B cell (primary cell): ENCODE data around the gene AGGF1. TPM values are rescaled to one million over a fixed set of nuclear protein-coding genes. Genes with fewer than 3 reads are reported as not detected.

Source experiments
- ATAC-seq: fragments of 200-7000 bp; cut with Tn5 transposase; one replicate; pipeline ENCODE4 v1.10.0; 2021; ENCODE audit warnings: low read depth, mild to moderate bottlenecking, moderate number of reproducible peaks, moderate library complexity
- CTCF ChIA-PET: fragments of 350-600 bp; sonication (Branson Sonifier 250); formaldehyde crosslinking; loops from one replicate; lab custom pipeline; 2021; ENCODE audit warnings: antibody characterized with exemption, inconsistent platforms; lab: Charles Lee
- POLR2A ChIA-PET: fragments of 350-600 bp; sonication (Branson Sonifier 250); formaldehyde crosslinking; loops from one replicate; lab custom pipeline; 2021; ENCODE audit warnings: antibody characterized with exemption; lab: Charles Lee
- DNase-seq: peaks from one replicate; pipeline ENCODE4 v3.0.0; 2013
- H2AFZ ChIP-seq: 2 replicates; pipeline ENCODE4 v1.6.1; 2012; ENCODE audit warnings: mild to moderate bottlenecking, low read depth, low read length; ENCODE audit not compliant: insufficient read depth, poor library complexity, severe bottlenecking
- H3K27ac ChIP-seq, 2 donors: 1 replicate in 1 of 2; 2 replicates in 1 of 2; pipeline ENCODE4 v1.5.1; 2012 to 2013; ENCODE audit warnings: low read length in 2 of 2, mild to moderate bottlenecking in 2 of 2, moderate library complexity in 1 of 2
- H3K27me3 ChIP-seq, 4 experiments: fragments of 200-600 bp in 1 of 4; sonication (generic) in 1 of 4; replicated peaks in 1 of 4; 1 replicate in 2 of 4; 2 replicates in 2 of 4; pipeline versions ENCODE4 v1.6.1 to v1.7.0; 2013 to 2016; ENCODE audit warnings: low read length in 3 of 4, mild to moderate bottlenecking in 2 of 4, mixed read lengths in 1 of 4, moderate library complexity in 1 of 4; ENCODE audit not compliant: insufficient read depth in 4 of 4, control insufficient read depth in 3 of 4; ENCODE audit errors: control extremely low read depth in 1 of 4
- H3K36me3 ChIP-seq, 2 experiments: replicated peaks in 1 of 2; 1 replicate in 1 of 2; 2 replicates in 1 of 2; pipeline versions ENCODE4 v1.6.1 to v1.7.1; 2013; ENCODE audit warnings: low read length in 1 of 2; ENCODE audit not compliant: insufficient read depth in 2 of 2, control insufficient read depth in 1 of 2; ENCODE audit errors: control extremely low read depth in 1 of 2, extremely low read depth in 1 of 2
- H3K4me1 ChIP-seq, 2 donors: fragments of 200-600 bp in 1 of 2; sonication (generic) in 1 of 2; 1 replicate in 1 of 2; 2 replicates in 1 of 2; pipeline versions ENCODE4 v1.5.1 to v1.6.1; 2013 to 2017; ENCODE audit warnings: low read length in 2 of 2; ENCODE audit not compliant: control insufficient read depth in 2 of 2, insufficient read depth in 2 of 2
- H3K4me2 ChIP-seq: replicated peaks from 2 replicates; pipeline ENCODE3; 2012; ENCODE audit warnings: mild to moderate bottlenecking, low read depth, low read length; ENCODE audit not compliant: poor library complexity, severe bottlenecking
- H3K4me3 ChIP-seq, 5 experiments: fragments of 200-600 bp in 1 of 5; sonication (generic) in 1 of 5; 1 replicate in 3 of 5; 2 replicates in 2 of 5; pipeline versions ENCODE4 v1.5.1 to v1.7.0; 2011 to 2016; ENCODE audit warnings: low read length in 4 of 5, mild to moderate bottlenecking in 4 of 5, low read depth in 2 of 5, control low read depth in 1 of 5, moderate library complexity in 1 of 5; ENCODE audit not compliant: insufficient read depth in 1 of 5; ENCODE audit errors: control extremely low read depth in 1 of 5, extremely low read depth in 1 of 5
- H3K79me2 ChIP-seq: fragments of 200-600 bp; sonication (generic); one replicate; pipeline ENCODE4 v1.6.0; 2016; ENCODE audit warnings: low read length; ENCODE audit not compliant: control insufficient read depth, insufficient read depth
- H3K9ac ChIP-seq: fragments of 200-600 bp; sonication (generic); 2 replicates; pipeline ENCODE4 v1.6.1; 2017; ENCODE audit warnings: mild to moderate bottlenecking, low read length, moderate library complexity
- H3K9me3 ChIP-seq, 3 donors: one replicate each; pipeline versions ENCODE4 v1.6.1 to v1.7.1; 2013; ENCODE audit warnings: low read length in 2 of 3; ENCODE audit not compliant: control insufficient read depth in 2 of 3, insufficient read depth in 1 of 3; ENCODE audit errors: control extremely low read depth in 1 of 3
- H4K20me1 ChIP-seq: 2 replicates; pipeline ENCODE4 v1.6.0; 2012; ENCODE audit warnings: mild to moderate bottlenecking, low read length; ENCODE audit not compliant: insufficient read depth, control insufficient read depth, poor library complexity, severe bottlenecking
- H3K27ac Mint-ChIP-seq: one replicate; pipeline ENCODE4 v1.8.0; 2021; ENCODE audit warnings: mixed read lengths
- H3K27me3 Mint-ChIP-seq: one replicate; pipeline ENCODE4 v1.8.0; 2021; ENCODE audit warnings: mixed read lengths
- H3K4me1 Mint-ChIP-seq: one replicate; pipeline ENCODE4 v1.8.0; 2021; ENCODE audit warnings: mixed read lengths
- H3K4me3 Mint-ChIP-seq: one replicate; pipeline ENCODE4 v1.8.0; 2021; ENCODE audit warnings: mixed read lengths
- H3K9me3 Mint-ChIP-seq: one replicate; pipeline ENCODE4 v1.8.0; 2022; ENCODE audit warnings: mixed read lengths; ENCODE audit not compliant: insufficient read depth
- CTCF ChIP-seq: fragments of 200-600 bp; IDR thresholded peaks from one replicate; pipeline ENCODE4 v1.8.0; 2022; ENCODE audit warnings: antibody characterized with exemption, mild to moderate bottlenecking
- EZH2 ChIP-seq: IDR thresholded peaks from 2 replicates; pipeline ENCODE4 v1.6.1; 2012; ENCODE audit warnings: borderline replicate concordance, low read depth, mild to moderate bottlenecking, moderate library complexity, low read length; ENCODE audit not compliant: insufficient read depth, poor library complexity, severe bottlenecking
- WGBS: methylation state at CpG from one replicate; pipeline ENCODE4 v1.1.5; 2013; ENCODE audit warnings: missing lambda C conversion rate; ENCODE audit not compliant: insufficient coverage; 5-methylcytosine and 5-hydroxymethylcytosine counted together
- intact Hi-C: fragments of 100-400 bp; cut with micrococcal nuclease; formaldehyde crosslinking; loops from one replicate; pipeline ENCODE4 v1.10.0; 2022
- polyA plus RNA-seq: library from polyadenylated mRNA; depleted of rRNA; stranded (reverse); fragments of >200 nt; gene quantifications from 2 replicates; pipeline ENCODE4 v1.2.3, GENCODE V29; 2012
- total RNA-seq, 2 donors: library from RNA; stranded (reverse); fragments of 120-200 nt in 1 of 2; gene quantifications; 1 replicate in 1 of 2; 2 replicates in 1 of 2; pipeline versions ENCODE4 v1.2.3 to v1.2.4, GENCODE V29; 2013 to 2022

The AGGF1 gene
- total and polyA plus RNA-seq, 2 donors (not counting 1 experiment from before 2014, with no cell fraction given): 9.3 to 25.6 TPM

DNA sequence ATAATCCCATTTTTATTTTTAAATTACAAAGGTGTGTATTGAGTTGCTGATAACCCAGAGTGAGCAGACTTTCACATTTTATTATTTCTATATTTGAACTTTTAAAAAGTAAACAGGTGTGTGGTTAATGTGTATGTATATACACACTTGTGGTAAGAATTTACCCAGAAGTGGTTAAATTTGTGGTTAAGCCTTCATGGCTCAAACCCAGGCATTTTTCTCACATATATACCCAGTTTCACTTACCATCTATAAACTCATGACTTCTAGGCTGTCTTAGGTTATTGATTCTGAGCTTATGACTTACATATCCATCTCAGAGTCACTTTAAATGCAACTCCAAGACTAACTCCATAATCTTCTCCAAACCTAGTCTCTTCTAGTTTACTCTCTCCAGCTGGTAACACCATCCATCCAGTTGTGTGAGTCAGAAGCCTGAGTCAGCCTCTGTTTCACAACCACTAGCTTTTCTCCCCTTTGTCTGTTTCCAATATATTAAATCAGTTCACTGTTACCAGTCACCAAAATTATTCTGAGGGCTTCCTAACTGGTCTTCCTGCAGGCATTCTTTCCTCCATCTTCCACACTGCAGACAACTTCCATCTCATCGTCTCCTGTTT, 36.7 kb downstream of the AGGF1 start:
- H3K79me2 ChIP-seq: no peaks in the 10 kb centered on the region

More for the DNA sequence above, 36.7 kb downstream of the AGGF1 start:
- 100% methylated on average over 1 of the region's 1 CpG for WGBS
- ATAC-seq (no peak), DNase-seq (no peak)
- ChIA-PET POLR2A (no interaction called here), CTCF (interaction anchor here (1.1 kb wide), 1 partner anchor 11 kb away, joined by 3 read pairs; no protein-coding TSS in a partner anchor)
- no peak overlapping the region for H2AFZ ChIP-seq
- H4K20me1 ChIP-seq: no peaks in the 10 kb centered on the region
- intact Hi-C loops: no loop called here
- H3K4me1 Mint-ChIP-seq: no peaks in the 10 kb centered on the region
- TF ChIP-seq CTCF (no peak), EZH2 (no peak)
- no peak overlapping the region for H3K4me2 ChIP-seq
- H3K27me3 Mint-ChIP-seq: no peaks in the 10 kb centered on the region
- no peaks in the 10 kb centered on the region for H3K27me3 ChIP-seq
- H3K27ac ChIP-seq: no peak overlapping the region
- H3K4me3 ChIP-seq: no peak overlapping the region
- H3K9ac ChIP-seq: no peak overlapping the region
- H3K9me3 ChIP-seq: no peaks in the 10 kb centered on the region
- H3K4me3 Mint-ChIP-seq: no peak overlapping the region
- no peak overlapping the region for H3K27ac Mint-ChIP-seq
- H3K4me1 ChIP-seq: no peaks in the 10 kb centered on the region
- no peaks in the 10 kb centered on the region for H3K9me3 Mint-ChIP-seq
- H3K36me3 ChIP-seq: peaks cover 11 to 34% of the 10 kb centered on the region in 2 experiments
